WTC11 (cell line): Measurements from ENCODE around the gene DNLZ. TPM values are rescaled to one million over a fixed set of nuclear protein-coding genes. Genes with fewer than 3 reads are reported as not detected.

ENCODE experiments used
- ATAC-seq: fragments of 200-7000 bp; cut with Tn5 transposase; 2 replicates; pipeline ENCODE4 v1.10.0; 2021; ENCODE audit warnings: mild to moderate bottlenecking, moderate library complexity
- CTCF ChIA-PET: fragments of 300-600 bp; sonication (Branson Sonifier 250); formaldehyde crosslinking; loops from one replicate; lab custom pipeline; 2021; ENCODE audit warnings: antibody characterized with exemption; lab: Charles Lee
- POLR2A ChIA-PET: fragments of 350-600 bp; sonication (Branson Sonifier 250); formaldehyde crosslinking; loops from one replicate; lab custom pipeline; 2021; ENCODE audit warnings: antibody characterized with exemption; lab: Charles Lee
- DNase-seq: peaks from one replicate; pipeline ENCODE4 v3.0.0; 2021; ENCODE audit warnings: low spot score
- H3K27ac Mint-ChIP-seq: 2 replicates; pipeline ENCODE4 v1.8.0; 2021; ENCODE audit warnings: mixed read lengths
- H3K27me3 Mint-ChIP-seq: 2 replicates; pipeline ENCODE4 v1.8.0; 2021; ENCODE audit warnings: low read depth, mild to moderate bottlenecking, moderate library complexity, mixed read lengths
- H3K36me3 Mint-ChIP-seq: 2 replicates; pipeline ENCODE4 v1.8.0; 2021; ENCODE audit warnings: mixed read lengths
- H3K4me1 Mint-ChIP-seq: 2 replicates; pipeline ENCODE4 v1.8.0; 2022; ENCODE audit warnings: mixed read lengths
- H3K4me3 Mint-ChIP-seq: 2 replicates; pipeline ENCODE4 v1.8.0; 2021; ENCODE audit warnings: mild to moderate bottlenecking, moderate library complexity, mixed read lengths
- H3K9me3 Mint-ChIP-seq: 2 replicates; pipeline ENCODE4 v1.8.0; 2021; ENCODE audit warnings: mixed read lengths
- AFF4 ChIP-seq: sonication (generic); formaldehyde crosslinking; IDR thresholded peaks from 2 replicates; pipeline ENCODE4 v1.8.1; 2023; ENCODE audit warnings: mild to moderate bottlenecking, missing genetic modification reagents, borderline replicate concordance
- ATF3 ChIP-seq: sonication (generic); formaldehyde crosslinking; conservative IDR thresholded peaks from 2 replicates; pipeline ENCODE4 v1.8.1; 2022; ENCODE audit warnings: mild to moderate bottlenecking, missing genetic modification reagents
- CREM ChIP-seq: sonication (generic); formaldehyde crosslinking; IDR thresholded peaks from 2 replicates; pipeline ENCODE4 v1.8.1; 2022; ENCODE audit warnings: mild to moderate bottlenecking, missing genetic modification reagents, moderate library complexity
- ESRRA ChIP-seq: sonication (generic); formaldehyde crosslinking; IDR thresholded peaks from 2 replicates; pipeline ENCODE4 v1.8.1; 2022; ENCODE audit warnings: mild to moderate bottlenecking, missing genetic modification reagents, borderline replicate concordance
- GRHL2 ChIP-seq: fragments of 250-450 bp; sonication (Bioruptor Pico); IDR thresholded peaks from 2 replicates; pipeline ENCODE4 v1.8.0; 2022; ENCODE audit warnings: mild to moderate bottlenecking, moderate library complexity; ENCODE audit not compliant: insufficient replicate concordance, severe bottlenecking
- IRF2 ChIP-seq: sonication (generic); formaldehyde crosslinking; IDR thresholded peaks from 2 replicates; pipeline ENCODE4 v1.8.0; 2022; ENCODE audit warnings: low read depth, missing genetic modification reagents, borderline replicate concordance
- NFE2L1 ChIP-seq: sonication (generic); formaldehyde crosslinking; IDR thresholded peaks from 2 replicates; pipeline ENCODE4 v1.8.1; 2023; ENCODE audit warnings: missing genetic modification reagents
- NR1H2 ChIP-seq: sonication (generic); formaldehyde crosslinking; IDR thresholded peaks from 2 replicates; pipeline ENCODE4 v1.9.0; 2021; ENCODE audit warnings: mild to moderate bottlenecking, moderate library complexity, missing genetic modification reagents
- SOX15 ChIP-seq: fragments of 250-450 bp; sonication (Bioruptor Pico); IDR thresholded peaks from 2 replicates; pipeline ENCODE4 v1.9.0; 2021; ENCODE audit warnings: mild to moderate bottlenecking
- TEAD1 ChIP-seq: sonication (generic); formaldehyde crosslinking; IDR thresholded peaks from 2 replicates; pipeline ENCODE4 v1.8.0; 2022; ENCODE audit warnings: mild to moderate bottlenecking, missing genetic modification reagents
- TP53 ChIP-seq: sonication (generic); formaldehyde crosslinking; IDR thresholded peaks from 2 replicates; pipeline ENCODE4 v1.8.1; 2023; ENCODE audit warnings: mild to moderate bottlenecking, missing genetic modification reagents
- ZBTB21 ChIP-seq: sonication (generic); formaldehyde crosslinking; IDR thresholded peaks from 2 replicates; pipeline ENCODE4 v1.8.1; 2023; ENCODE audit warnings: mild to moderate bottlenecking, missing genetic modification reagents, borderline replicate concordance
- ZBTB43 ChIP-seq: sonication (generic); formaldehyde crosslinking; IDR thresholded peaks from 2 replicates; pipeline ENCODE4 v1.8.1; 2023; ENCODE audit warnings: mild to moderate bottlenecking, missing genetic modification reagents
- ZNF121 ChIP-seq: sonication (generic); formaldehyde crosslinking; IDR thresholded peaks from 2 replicates; pipeline ENCODE4 v1.8.0; 2023; ENCODE audit warnings: missing genetic modification reagents
- ZNF317 ChIP-seq: sonication (generic); formaldehyde crosslinking; IDR thresholded peaks from 2 replicates; pipeline ENCODE4 v1.8.1; 2023; ENCODE audit warnings: low read depth, mild to moderate bottlenecking, moderate library complexity, missing genetic modification reagents, borderline replicate concordance
- ZNF416 ChIP-seq: fragments of 250-450 bp; sonication (Bioruptor Pico); IDR thresholded peaks from 2 replicates; pipeline ENCODE4 v1.9.0; 2021; ENCODE audit warnings: mild to moderate bottlenecking, inconsistent platforms
- total RNA-seq: library from RNA; stranded (reverse); gene quantifications from 3 replicates; pipeline ENCODE4 v1.2.3, GENCODE V29; 2021
- TF ChIP-seq, protein P1 (sequence below): sonication (generic); formaldehyde crosslinking; IDR thresholded peaks from 2 replicates; pipeline ENCODE4 v1.8.0; 2022; ENCODE audit warnings: mild to moderate bottlenecking, missing genetic modification reagents
- TF ChIP-seq, protein P2 (sequence below): fragments of 200-600 bp; IDR thresholded peaks from 2 replicates; pipeline ENCODE4 v1.8.0; 2022; ENCODE audit warnings: antibody characterized with exemption
- TF ChIP-seq, protein P3 (sequence below): sonication (generic); formaldehyde crosslinking; IDR thresholded peaks from 2 replicates; pipeline ENCODE4 v1.8.1; 2022; ENCODE audit warnings: low read depth, mild to moderate bottlenecking, moderate library complexity, missing genetic modification reagents, borderline replicate concordance
- TF ChIP-seq, protein P4 (sequence below): fragments of 250-450 bp; sonication (Bioruptor Pico); IDR thresholded peaks from 2 replicates; pipeline ENCODE4 v1.8.0; 2021; ENCODE audit warnings: mild to moderate bottlenecking
- TF ChIP-seq, protein P5 (sequence below): fragments of 250-450 bp; sonication (Bioruptor Pico); conservative IDR thresholded peaks from 2 replicates; pipeline ENCODE4 v1.9.0; 2021; ENCODE audit warnings: mild to moderate bottlenecking

The DNLZ gene
- total RNA-seq, 1 experiment from 2014 or later = 17.2 TPM

DNA sequence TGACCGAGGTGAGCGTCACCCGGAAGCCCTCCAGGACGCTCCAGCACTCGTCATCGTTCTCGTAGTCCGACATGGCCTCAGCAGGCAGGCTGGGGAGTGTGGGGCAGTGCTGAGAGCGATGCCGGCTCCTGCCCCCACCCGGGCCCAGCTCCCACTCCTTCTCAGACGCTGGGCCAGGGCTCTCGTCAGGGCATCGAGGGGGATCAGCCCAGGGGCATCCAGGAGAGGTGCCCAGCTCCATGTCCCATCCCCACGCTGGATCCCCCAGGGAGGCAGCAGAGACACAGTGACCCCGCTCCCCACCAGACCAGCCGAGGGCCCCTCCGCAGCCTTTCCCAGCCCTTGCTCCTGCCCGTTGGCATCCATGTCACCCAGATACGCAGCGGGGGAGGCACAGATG is 8.5 kb upstream of the DNLZ start:
- no peaks in the 10 kb centered on the region for H3K27me3 Mint-ChIP-seq
- H3K4me3 Mint-ChIP-seq = no peak overlapping the region
- CTCF ChIA-PET = interaction anchor here (0.6 to 1.7 kb wide), 3 partner anchors 8 to 32 kb away, joined by 3 to 5 read pairs (median 4); partner anchors contain the start of gene DNLZ
- no peaks in the 10 kb centered on the region for H3K36me3 Mint-ChIP-seq
- DNase-seq (no peak), ATAC-seq (no peak)
- no peaks in the 10 kb centered on the region for H3K9me3 Mint-ChIP-seq
- no peaks in the 10 kb centered on the region for H3K4me1 Mint-ChIP-seq
- POLR2A ChIA-PET = interaction anchor here (0.7 to 1.2 kb wide), 2 partner anchors 8 to 253 kb away, joined by 3 to 4 read pairs; partner anchors contain the start of gene DNLZ
- H3K27ac Mint-ChIP-seq = no peak overlapping the region
- TF ChIP-seq ZNF317 (CRISPR knock-in tag) = no peak
- no peak for TF ChIP-seq NFE2L1 (CRISPR knock-in tag)
- TF ChIP-seq IRF2 (CRISPR knock-in tag) = no peak
- TF ChIP-seq, protein P1, sequence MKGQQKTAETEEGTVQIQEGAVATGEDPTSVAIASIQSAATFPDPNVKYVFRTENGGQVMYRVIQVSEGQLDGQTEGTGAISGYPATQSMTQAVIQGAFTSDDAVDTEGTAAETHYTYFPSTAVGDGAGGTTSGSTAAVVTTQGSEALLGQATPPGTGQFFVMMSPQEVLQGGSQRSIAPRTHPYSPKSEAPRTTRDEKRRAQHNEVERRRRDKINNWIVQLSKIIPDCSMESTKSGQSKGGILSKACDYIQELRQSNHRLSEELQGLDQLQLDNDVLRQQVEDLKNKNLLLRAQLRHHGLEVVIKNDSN (CRISPR knock-in tag) = no peak
- TF ChIP-seq ZBTB21 (CRISPR knock-in tag) = no peak
- no peak for TF ChIP-seq ATF3 (CRISPR knock-in tag)
- TF ChIP-seq NR1H2 (CRISPR knock-in tag) = no peak
- TF ChIP-seq, protein P2, sequence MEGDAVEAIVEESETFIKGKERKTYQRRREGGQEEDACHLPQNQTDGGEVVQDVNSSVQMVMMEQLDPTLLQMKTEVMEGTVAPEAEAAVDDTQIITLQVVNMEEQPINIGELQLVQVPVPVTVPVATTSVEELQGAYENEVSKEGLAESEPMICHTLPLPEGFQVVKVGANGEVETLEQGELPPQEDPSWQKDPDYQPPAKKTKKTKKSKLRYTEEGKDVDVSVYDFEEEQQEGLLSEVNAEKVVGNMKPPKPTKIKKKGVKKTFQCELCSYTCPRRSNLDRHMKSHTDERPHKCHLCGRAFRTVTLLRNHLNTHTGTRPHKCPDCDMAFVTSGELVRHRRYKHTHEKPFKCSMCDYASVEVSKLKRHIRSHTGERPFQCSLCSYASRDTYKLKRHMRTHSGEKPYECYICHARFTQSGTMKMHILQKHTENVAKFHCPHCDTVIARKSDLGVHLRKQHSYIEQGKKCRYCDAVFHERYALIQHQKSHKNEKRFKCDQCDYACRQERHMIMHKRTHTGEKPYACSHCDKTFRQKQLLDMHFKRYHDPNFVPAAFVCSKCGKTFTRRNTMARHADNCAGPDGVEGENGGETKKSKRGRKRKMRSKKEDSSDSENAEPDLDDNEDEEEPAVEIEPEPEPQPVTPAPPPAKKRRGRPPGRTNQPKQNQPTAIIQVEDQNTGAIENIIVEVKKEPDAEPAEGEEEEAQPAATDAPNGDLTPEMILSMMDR = no peak
- TF ChIP-seq ZNF416 (CRISPR knock-in tag) = no peak
- TF ChIP-seq TEAD1 = no peak
- TF ChIP-seq AFF4 = no peak
- TF ChIP-seq ESRRA (CRISPR knock-in tag) = no peak

DNA sequence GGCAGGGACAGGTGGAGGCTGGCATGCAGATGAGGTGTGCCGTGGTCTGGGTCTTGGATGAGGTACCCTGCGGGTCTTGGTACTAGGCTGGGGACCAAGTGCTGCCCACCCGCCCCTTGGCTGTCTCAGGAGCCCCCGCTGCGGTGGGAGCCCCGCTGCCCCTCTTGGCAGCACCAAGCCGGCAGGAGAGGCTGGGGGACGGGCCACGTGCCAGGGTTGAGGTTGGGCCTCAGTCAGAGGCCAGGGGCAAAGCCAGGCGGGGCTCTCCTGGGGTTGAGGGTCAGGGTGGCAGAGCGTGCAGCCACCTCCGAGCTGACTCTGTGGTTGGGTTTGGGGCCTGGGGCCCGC is 8.0 kb upstream of the DNLZ start:
- H3K4me1 Mint-ChIP-seq = no peaks in the 10 kb centered on the region
- no peak overlapping the region for H3K4me3 Mint-ChIP-seq
- H3K9me3 Mint-ChIP-seq = no peaks in the 10 kb centered on the region
- H3K27me3 Mint-ChIP-seq = no peaks in the 10 kb centered on the region
- no peak overlapping the region for H3K27ac Mint-ChIP-seq
- ATAC-seq (no peak), DNase-seq (no peak)
- no peaks in the 10 kb centered on the region for H3K36me3 Mint-ChIP-seq
- ChIA-PET CTCF (interaction anchor here (0.9 to 1.7 kb wide), 4 partner anchors 9 to 115 kb away, joined by 3 to 5 read pairs (median 4); no protein-coding TSS in a partner anchor), POLR2A (no interaction called here)
- TF ChIP-seq CREM (CRISPR knock-in tag) = no peak
- no peak for TF ChIP-seq TP53 (CRISPR knock-in tag)
- no peak for TF ChIP-seq ZBTB43 (CRISPR knock-in tag)
- no peak for TF ChIP-seq ZNF121 (CRISPR knock-in tag)
- TF ChIP-seq SOX15 = no peak
- TF ChIP-seq, protein P1 (CRISPR knock-in tag) = no peak
- no peak for TF ChIP-seq GRHL2 (CRISPR knock-in tag)
- TF ChIP-seq, protein P3, sequence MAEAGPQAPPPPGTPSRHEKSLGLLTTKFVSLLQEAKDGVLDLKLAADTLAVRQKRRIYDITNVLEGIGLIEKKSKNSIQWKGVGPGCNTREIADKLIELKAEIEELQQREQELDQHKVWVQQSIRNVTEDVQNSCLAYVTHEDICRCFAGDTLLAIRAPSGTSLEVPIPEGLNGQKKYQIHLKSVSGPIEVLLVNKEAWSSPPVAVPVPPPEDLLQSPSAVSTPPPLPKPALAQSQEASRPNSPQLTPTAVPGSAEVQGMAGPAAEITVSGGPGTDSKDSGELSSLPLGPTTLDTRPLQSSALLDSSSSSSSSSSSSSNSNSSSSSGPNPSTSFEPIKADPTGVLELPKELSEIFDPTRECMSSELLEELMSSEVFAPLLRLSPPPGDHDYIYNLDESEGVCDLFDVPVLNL (CRISPR knock-in tag) = no peak
- TF ChIP-seq, protein P4, sequence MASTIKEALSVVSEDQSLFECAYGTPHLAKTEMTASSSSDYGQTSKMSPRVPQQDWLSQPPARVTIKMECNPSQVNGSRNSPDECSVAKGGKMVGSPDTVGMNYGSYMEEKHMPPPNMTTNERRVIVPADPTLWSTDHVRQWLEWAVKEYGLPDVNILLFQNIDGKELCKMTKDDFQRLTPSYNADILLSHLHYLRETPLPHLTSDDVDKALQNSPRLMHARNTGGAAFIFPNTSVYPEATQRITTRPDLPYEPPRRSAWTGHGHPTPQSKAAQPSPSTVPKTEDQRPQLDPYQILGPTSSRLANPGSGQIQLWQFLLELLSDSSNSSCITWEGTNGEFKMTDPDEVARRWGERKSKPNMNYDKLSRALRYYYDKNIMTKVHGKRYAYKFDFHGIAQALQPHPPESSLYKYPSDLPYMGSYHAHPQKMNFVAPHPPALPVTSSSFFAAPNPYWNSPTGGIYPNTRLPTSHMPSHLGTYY (CRISPR knock-in tag) = no peak
- TF ChIP-seq, protein P5, sequence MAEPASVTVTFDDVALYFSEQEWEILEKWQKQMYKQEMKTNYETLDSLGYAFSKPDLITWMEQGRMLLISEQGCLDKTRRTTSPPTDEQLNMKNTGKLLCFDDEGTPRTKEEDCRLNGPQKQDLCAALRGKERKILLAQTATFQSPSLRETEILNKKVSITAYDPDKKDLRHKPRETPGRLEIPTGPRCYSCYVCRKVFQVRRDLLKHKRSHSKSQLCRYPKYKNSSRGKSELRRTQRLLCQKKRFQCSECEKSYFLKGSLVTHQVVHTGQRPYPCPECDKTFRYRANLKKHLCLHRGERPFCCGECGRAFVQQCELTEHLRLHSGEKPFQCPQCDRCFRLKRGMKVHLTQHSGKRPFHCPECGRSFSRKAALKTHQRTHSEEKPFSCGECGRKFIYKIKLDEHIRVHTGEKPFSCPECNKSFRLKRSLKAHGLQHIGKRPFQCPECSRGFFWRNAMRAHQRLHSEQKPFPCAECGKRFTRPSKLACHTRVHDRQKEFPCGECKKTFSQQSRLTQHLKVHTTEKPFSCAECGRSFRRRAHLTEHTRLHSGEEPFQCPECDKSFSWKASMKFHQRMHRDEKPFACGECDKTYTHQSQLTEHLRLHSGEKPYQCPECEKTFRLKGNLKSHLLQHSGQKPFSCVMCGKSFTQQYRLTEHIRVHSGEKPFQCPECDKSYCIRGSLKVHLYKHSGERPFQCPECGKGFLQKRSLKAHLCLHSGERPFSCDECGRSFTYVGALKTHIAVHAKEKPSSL (CRISPR knock-in tag) = no peak
